Stomach (tissue), 9 donors: ENCODE measurements around the gene ASXL2. TPM values are rescaled to one million over a fixed set of nuclear protein-coding genes. Genes with fewer than 3 reads are reported as not detected.

Experiments
- DNase-seq, 2 donors: peaks; one replicate each; pipeline versions ENCODE4 v3.0.0 to v3.0.0-alpha.2; 2013 to 2019
- H3K27ac ChIP-seq, 5 donors: fragments of 200-600 bp in 4 of 5; sonication (generic) in 4 of 5; one replicate each; pipeline ENCODE4 v1.5.1; 2013 to 2019; ENCODE audit warnings: mild to moderate bottlenecking in 1 of 5, moderate library complexity in 1 of 5
- H3K27me3 ChIP-seq, 3 donors: fragments of 200-600 bp; sonication (generic); one replicate each; pipeline ENCODE4 v1.5.1; 2017 to 2019; ENCODE audit warnings: mixed run types in 1 of 3
- H3K36me3 ChIP-seq, 4 donors: fragments of 200-600 bp; sonication (generic); 1 replicate in 3 of 4; 2 replicates in 1 of 4; pipeline ENCODE4 v1.5.1; 2016 to 2019
- H3K4me1 ChIP-seq, 4 donors: fragments of 200-600 bp; sonication (generic); one replicate each; pipeline ENCODE4 v1.5.1; 2016 to 2019
- H3K4me3 ChIP-seq, 4 donors: fragments of 200-600 bp; sonication (generic) in 3 of 4; one replicate each; pipeline ENCODE4 v1.5.1; 2016 to 2019; ENCODE audit warnings: mild to moderate bottlenecking in 1 of 4
- H3K9me3 ChIP-seq, 4 donors: fragments of 200-600 bp; sonication (generic); one replicate each; pipeline ENCODE4 v1.5.1; 2016 to 2019
- CTCF ChIP-seq, 7 experiments: fragments of 450-650 bp in 4 of 7; fragments of 200-600 bp in 3 of 7; sonication (generic) in 3 of 7; IDR thresholded peaks; one replicate each; pipeline ENCODE4 v1.5.1; 2016 to 2019; ENCODE audit warnings: antibody characterized with exemption in 7 of 7, control low read depth in 2 of 7, mild to moderate bottlenecking in 1 of 7
- EP300 ChIP-seq: sonication (generic); formaldehyde crosslinking; IDR thresholded peaks from one replicate; pipeline ENCODE4 v1.6.1; 2017; ENCODE audit warnings: antibody characterized with exemption
- POLR2A ChIP-seq, 4 donors: fragments of 450-650 bp; IDR thresholded peaks; one replicate each; pipeline ENCODE4 v1.6.1; 2016; ENCODE audit warnings: antibody characterized with exemption in 4 of 4, control low read depth in 2 of 4, mild to moderate bottlenecking in 1 of 4, moderate library complexity in 1 of 4
- POLR2AphosphoS5 ChIP-seq, 3 donors: sonication (generic); formaldehyde crosslinking; IDR thresholded peaks; one replicate each; pipeline ENCODE4 v1.6.1; 2016; ENCODE audit warnings: antibody characterized with exemption in 3 of 3
- WGBS, 5 donors: extraction: QIAGEN DNeasy Blood & Tissue Kit in 3 of 5; methylation state at CpG; one replicate each; pipeline versions ENCODE4 v1.1.5 to v1.1.7; 2013 to 2018; 5-methylcytosine and 5-hydroxymethylcytosine counted together
- intact Hi-C: fragments of 100-400 bp; cut with DNase I; formaldehyde crosslinking; loops from one replicate; pipeline ENCODE4 v1.15.1; 2023; ENCODE audit warnings: low total_unique reads
- polyA plus RNA-seq, 3 donors: library from polyadenylated mRNA; stranded (reverse); fragments of 200-250 nt; gene quantifications; one replicate each; pipeline ENCODE4 v1.2.3, GENCODE V29; 2013
- total RNA-seq, 5 donors: library from RNA; depleted of rRNA; stranded (reverse); fragments of >200 nt; gene quantifications; one replicate each; pipeline versions ENCODE4 v1.1.0 to v1.2.3, GENCODE V29; 2014 to 2016
- donor health status: healthy with polysubstance abuse.
- donor health status: Bipolar disorder and iron deficiency.
- donor health status: healthy.

Gene ASXL2
- total and polyA plus RNA-seq, 8 donors, result 1.6 to 26.5 (median 12.8) TPM

DNA sequence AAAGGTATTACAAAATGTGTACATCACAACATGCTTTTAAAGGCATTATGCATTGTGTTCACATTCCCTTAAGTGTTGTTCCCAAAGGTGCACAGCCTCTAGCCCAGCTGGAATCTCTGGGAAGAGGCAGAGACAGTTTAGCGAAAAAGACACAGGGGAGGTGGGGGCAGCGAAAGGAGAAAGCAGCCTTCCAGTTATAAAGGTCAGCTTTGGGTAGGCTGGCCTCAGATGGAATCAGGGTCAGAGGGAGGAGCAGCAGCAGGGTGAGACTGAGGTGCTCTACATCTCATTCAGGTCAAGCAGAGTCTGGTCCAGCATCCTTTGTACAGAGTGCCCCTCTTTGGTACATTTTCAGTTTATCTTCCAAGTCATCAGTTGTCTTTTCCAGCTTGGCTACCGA lies 68.6 kb downstream of the ASXL2 start:
- DNase-seq, result no peak
- Histone ChIP-seq H3K9me3 (no peaks in the 10 kb centered on the region), H3K27ac (no peak overlapping the region), H3K4me1 (no peaks in the 10 kb centered on the region), H3K27me3 (no peaks in the 10 kb centered on the region), H3K36me3 (peaks cover 6 to 27% (median 24%) of the 10 kb centered on the region in 4 donors), H3K4me3 (no peak overlapping the region)
- intact Hi-C loops, result no loop called here
- no peak for TF ChIP-seq POLR2AphosphoS5 (IDR thresholded peaks at IDR 0.05)
- no peak for TF ChIP-seq EP300
- TF ChIP-seq CTCF (IDR thresholded peaks at IDR 0.05), result no peak
- no peak for TF ChIP-seq POLR2A (IDR thresholded peaks at IDR 0.05)
- WGBS, 5 donors, result 93 to 96% (median 96%) methylated on average over 3 of the region's 3 CpGs

GRCh38 chr2:25808006-25808383 lies 70.3 kb downstream of the ASXL2 start:
- TF ChIP-seq CTCF (IDR thresholded peaks at IDR 0.05) (no peak), EP300 (no peak), POLR2A (IDR thresholded peaks at IDR 0.05) (no peak), POLR2AphosphoS5 (IDR thresholded peaks at IDR 0.05) (no peak)
- H3K4me1 ChIP-seq, result no peaks in the 10 kb centered on the region
- no peaks in the 10 kb centered on the region for H3K27me3 ChIP-seq
- DNase-seq, result no peak
- 79 to 95% (median 89%) methylated on average over 2 of the region's 2 CpGs for WGBS, 5 donors
- intact Hi-C loops, result no loop called here
- no peak overlapping the region for H3K4me3 ChIP-seq
- no peak overlapping the region for H3K27ac ChIP-seq
- peaks cover 11 to 43% (median 40%) of the 10 kb centered on the region in 4 donors for H3K36me3 ChIP-seq
- no peaks in the 10 kb centered on the region for H3K9me3 ChIP-seq

GRCh38 chr2:25806941-25807340 lies 71.3 kb downstream of the ASXL2 start:
- no peak for DNase-seq
- 92 to 97% (median 95%) methylated on average over 1 of the region's 1 CpG for WGBS, 5 donors
- H3K4me3 ChIP-seq, result no peak overlapping the region
- no peak for TF ChIP-seq EP300
- no peak for TF ChIP-seq CTCF (IDR thresholded peaks at IDR 0.05)
- no peak for TF ChIP-seq POLR2AphosphoS5 (IDR thresholded peaks at IDR 0.05)
- no peak for TF ChIP-seq POLR2A (IDR thresholded peaks at IDR 0.05)
- intact Hi-C loops, result no loop called here
- H3K27ac ChIP-seq, result no peak overlapping the region
- H3K4me1 ChIP-seq, result no peaks in the 10 kb centered on the region
- H3K27me3 ChIP-seq, result no peaks in the 10 kb centered on the region
- peaks cover 11 to 51% (median 44%) of the 10 kb centered on the region in 4 donors for H3K36me3 ChIP-seq
- no peaks in the 10 kb centered on the region for H3K9me3 ChIP-seq

DNA sequence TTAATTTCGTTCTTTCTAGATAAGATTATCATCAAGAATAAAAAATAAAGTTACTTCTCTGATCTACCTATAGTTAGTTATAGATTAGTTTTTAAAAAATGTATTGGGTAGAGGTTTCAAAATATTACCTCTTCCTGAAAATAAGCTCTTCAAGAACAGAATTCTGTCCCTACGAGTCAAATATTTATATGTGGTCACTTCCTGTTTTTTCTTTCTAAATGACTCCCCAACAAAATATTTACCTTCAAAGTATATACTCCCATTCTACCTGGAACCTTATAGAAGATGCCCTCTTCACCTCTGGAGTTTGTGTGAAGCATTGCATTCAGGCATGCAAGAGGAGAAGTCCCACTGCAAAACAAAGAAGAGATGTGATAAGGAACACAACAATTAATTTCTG lies 72.3 kb downstream of the ASXL2 start:
- no peak for DNase-seq
- intact Hi-C loops, result no loop called here
- Histone ChIP-seq H3K4me3 (no peak overlapping the region), H3K9me3 (no peaks in the 10 kb centered on the region), H3K27me3 (no peaks in the 10 kb centered on the region), H3K27ac (no peak overlapping the region), H3K4me1 (no peaks in the 10 kb centered on the region), H3K36me3 (peaks cover 11 to 51% (median 44%) of the 10 kb centered on the region in 4 donors)
- no peak for TF ChIP-seq EP300
- TF ChIP-seq POLR2A (IDR thresholded peaks at IDR 0.05), result no peak
- TF ChIP-seq CTCF (IDR thresholded peaks at IDR 0.05), result no peak
- TF ChIP-seq POLR2AphosphoS5 (IDR thresholded peaks at IDR 0.05), result no peak
- WGBS, 5 donors, result 63 to 75% (median 69%) methylated on average over 2 of the region's 2 CpGs
